ENCODE measurements around the gene OSBPL8.
A peak's percentile ranks its signal among the peaks of the same experiment; 100 is the strongest.

Gene OSBPL8

GRCh38 chr12:76464631-76465166 lies 94.9 kb downstream of the OSBPL8 start:
- no peak for DNase-seq (ENCODE audit: low spot score)

GRCh38 chr12:76462668-76463224 lies 96.8 kb downstream of the OSBPL8 start:
- no peak for DNase-seq (ENCODE audit: low spot score)

- DNase-seq (ENCODE audit: low spot score) = no peak
These were observed 98.8 kb downstream of the OSBPL8 start for GRCh38 chr12:76460807-76461206.

GRCh38 chr12:76457818-76458217 lies 101.8 kb downstream of the OSBPL8 start:
- DNase-seq (ENCODE audit: low spot score) = no peak

GRCh38 chr12:76457010-76457409 lies 102.6 kb downstream of the OSBPL8 start:
- no peak for DNase-seq (ENCODE audit: low spot score)

GRCh38 chr12:76455582-76456345 lies 103.8 kb downstream of the OSBPL8 start:
- peak; percentile 87 for DNase-seq (ENCODE audit: low spot score)

- DNase-seq (ENCODE audit: low spot score) = no peak
These were observed 108.0 kb downstream of the OSBPL8 start for GRCh38 chr12:76451528-76451927.

- DNase-seq (ENCODE audit: low spot score) = no peak
These were observed 108.9 kb downstream of the OSBPL8 start for GRCh38 chr12:76450690-76451089.

GRCh38 chr12:76449993-76450392 lies 109.6 kb downstream of the OSBPL8 start:
- no peak for DNase-seq (ENCODE audit: low spot score)

GRCh38 chr12:76449583-76449982 lies 110.0 kb downstream of the OSBPL8 start:
- DNase-seq (ENCODE audit: low spot score) = no peak

GRCh38 chr12:76449016-76449415 lies 110.6 kb downstream of the OSBPL8 start:
- DNase-seq (ENCODE audit: low spot score) = no peak

- DNase-seq (ENCODE audit: low spot score) = no peak
These were observed 113.5 kb downstream of the OSBPL8 start for GRCh38 chr12:76446090-76446489.

- DNase-seq (ENCODE audit: low spot score) = no peak
These were observed 114.1 kb downstream of the OSBPL8 start for GRCh38 chr12:76445462-76445861.

GRCh38 chr12:76444408-76444984 lies 115.1 kb downstream of the OSBPL8 start:
- DNase-seq (ENCODE audit: low spot score) = no peak

- DNase-seq (ENCODE audit: low spot score) = no peak
These were observed 118.6 kb downstream of the OSBPL8 start for GRCh38 chr12:76441016-76441415.

- no peak for DNase-seq (ENCODE audit: low spot score)
These were observed 126.8 kb downstream of the OSBPL8 start for GRCh38 chr12:76432733-76433132.

GRCh38 chr12:76428117-76428516 lies 131.5 kb downstream of the OSBPL8 start:
- DNase-seq (ENCODE audit: low spot score) = no peak

GRCh38 chr12:76426160-76426559 lies 133.4 kb downstream of the OSBPL8 start:
- no peak for DNase-seq (ENCODE audit: low spot score)

GRCh38 chr12:76424941-76425340 lies 134.6 kb downstream of the OSBPL8 start:
- no peak for DNase-seq (ENCODE audit: low spot score)

- DNase-seq (ENCODE audit: low spot score) = no peak
These were observed 136.8 kb downstream of the OSBPL8 start for GRCh38 chr12:76422543-76423438.

- DNase-seq (ENCODE audit: low spot score) = no peak
These were observed 137.4 kb downstream of the OSBPL8 start for GRCh38 chr12:76422154-76422542.

- no peak for DNase-seq (ENCODE audit: low spot score)
These were observed 138.5 kb downstream of the OSBPL8 start for GRCh38 chr12:76421046-76421445.
